Peyer's patch (tissue), 4 donors: ENCODE results near the gene SLC35A3. TPM values are rescaled to one million over a fixed set of nuclear protein-coding genes. Genes with fewer than 3 reads are reported as not detected.
A peak's percentile ranks its signal among the peaks of the same experiment; 100 is the strongest.

Source experiments
- DNase-seq, 3 donors: peaks; one replicate each; pipeline ENCODE4 v3.0.0-alpha.2; 2017 to 2019
- H3K27ac ChIP-seq, 4 donors: fragments of 200-600 bp; sonication (generic); one replicate each; pipeline ENCODE4 v1.5.1; 2016 to 2019
- H3K27me3 ChIP-seq, 2 donors: fragments of 200-600 bp; sonication (generic); one replicate each; pipeline ENCODE4 v1.5.1; 2019
- H3K36me3 ChIP-seq, 3 donors: fragments of 200-600 bp; sonication (generic); one replicate each; pipeline ENCODE4 v1.5.1; 2016 to 2019
- H3K4me1 ChIP-seq, 4 donors: fragments of 200-600 bp; sonication (generic); one replicate each; pipeline ENCODE4 v1.5.1; 2016 to 2019
- H3K4me3 ChIP-seq, 4 donors: fragments of 200-600 bp; sonication (generic); 1 replicate in 3 of 4; 2 replicates in 1 of 4; pipeline ENCODE4 v1.5.1; 2016 to 2019; ENCODE audit warnings: mild to moderate bottlenecking in 1 of 4
- H3K9me3 ChIP-seq, 4 donors: fragments of 200-600 bp; sonication (generic); one replicate each; pipeline ENCODE4 v1.5.1; 2016 to 2019; ENCODE audit warnings: mild to moderate bottlenecking in 1 of 4
- CTCF ChIP-seq, 6 experiments: fragments of 450-650 bp in 4 of 6; fragments of 200-600 bp in 2 of 6; sonication (generic) in 1 of 6; IDR thresholded peaks; one replicate each; pipeline ENCODE4 v1.5.1; 2017 to 2019; ENCODE audit warnings: antibody characterized with exemption in 6 of 6, mild to moderate bottlenecking in 3 of 6, moderate library complexity in 1 of 6
- POLR2A ChIP-seq, 2 donors: fragments of 450-650 bp; IDR thresholded peaks; one replicate each; pipeline ENCODE4 v1.5.1; 2017; ENCODE audit warnings: antibody characterized with exemption in 2 of 2, mild to moderate bottlenecking in 2 of 2, moderate library complexity in 2 of 2
- total RNA-seq, 4 donors: library from RNA; depleted of rRNA; stranded (reverse); fragments of >200 nt; gene quantifications; one replicate each; pipeline ENCODE4 v1.1.0, GENCODE V29; 2016

The SLC35A3 gene
- total RNA-seq, 4 donors from 2014 or later = 16.5 to 105 (median 88.6) TPM

- Histone ChIP-seq H3K9me3 (no peaks in the 10 kb centered on the region), H3K36me3 (peaks cover 0 to 5% (median 0%) of the 10 kb centered on the region in 3 donors), H3K4me3 (no peak overlapping the region), H3K27ac (no peak overlapping the region), H3K27me3 (no peaks in the 10 kb centered on the region), H3K4me1 (no peaks in the 10 kb centered on the region)
- DNase-seq = no peak
- TF ChIP-seq CTCF (IDR thresholded peaks at IDR 0.05) = no peak
- TF ChIP-seq POLR2A (IDR thresholded peaks at IDR 0.05) = no peak
These were observed 53.7 kb downstream of the SLC35A3 start for GRCh38 chr1:100023482-100023881.

- no peak overlapping the region for H3K27ac ChIP-seq
- H3K27me3 ChIP-seq = no peaks in the 10 kb centered on the region
- TF ChIP-seq CTCF (IDR thresholded peaks at IDR 0.05) (no peak), POLR2A (IDR thresholded peaks at IDR 0.05) (no peak)
- DNase-seq = no peak
- H3K4me3 ChIP-seq = no peak overlapping the region
- peaks cover 0 to 3% (median 0%) of the 10 kb centered on the region in 3 donors for H3K36me3 ChIP-seq
- no peaks in the 10 kb centered on the region for H3K9me3 ChIP-seq
- no peaks in the 10 kb centered on the region for H3K4me1 ChIP-seq
These were observed 57.4 kb downstream of the SLC35A3 start for GRCh38 chr1:100027212-100027611.

GRCh38 chr1:100028765-100029164 is 59.0 kb downstream of the SLC35A3 start:
- no peak for TF ChIP-seq CTCF (IDR thresholded peaks at IDR 0.05)
- TF ChIP-seq POLR2A (IDR thresholded peaks at IDR 0.05) = no peak
- Histone ChIP-seq H3K36me3 (peaks cover 0 to 3% (median 0%) of the 10 kb centered on the region in 3 donors), H3K4me1 (no peaks in the 10 kb centered on the region)

GRCh38 chr1:100034470-100034869 is 64.7 kb downstream of the SLC35A3 start:
- no peak for TF ChIP-seq POLR2A (IDR thresholded peaks at IDR 0.05)
- TF ChIP-seq CTCF (IDR thresholded peaks at IDR 0.05) = peak in 3 of 6 experiments; percentile 10 to 22 (median 22)
- peaks cover 0 to 7% (median 0%) of the 10 kb centered on the region in 4 donors for H3K4me1 ChIP-seq
- no peaks in the 10 kb centered on the region for H3K36me3 ChIP-seq

More at GRCh38 chr1:100028765-100029164, 59.0 kb downstream of the SLC35A3 start:
- Histone ChIP-seq H3K27ac (no peak overlapping the region), H3K27me3 (no peaks in the 10 kb centered on the region), H3K9me3 (no peaks in the 10 kb centered on the region), H3K4me3 (no peak overlapping the region)
- DNase-seq = no peak

GRCh38 chr1:100035214-100035613 is 65.4 kb downstream of the SLC35A3 start:
- no peak for DNase-seq
- TF ChIP-seq POLR2A (IDR thresholded peaks at IDR 0.05) = no peak
- TF ChIP-seq CTCF (IDR thresholded peaks at IDR 0.05) = no peak
- H3K4me1 ChIP-seq = peaks cover 0 to 13% (median 2%) of the 10 kb centered on the region in 4 donors
- H3K36me3 ChIP-seq = no peaks in the 10 kb centered on the region
- no peaks in the 10 kb centered on the region for H3K27me3 ChIP-seq
- no peak overlapping the region for H3K27ac ChIP-seq
- no peaks in the 10 kb centered on the region for H3K9me3 ChIP-seq
- H3K4me3 ChIP-seq = no peak overlapping the region

More at GRCh38 chr1:100034470-100034869, 64.7 kb downstream of the SLC35A3 start:
- no peak overlapping the region for H3K4me3 ChIP-seq
- H3K9me3 ChIP-seq = no peaks in the 10 kb centered on the region
- H3K27ac ChIP-seq = no peak overlapping the region
- DNase-seq = no peak
- H3K27me3 ChIP-seq = no peaks in the 10 kb centered on the region
